Measurements from ENCODE around the gene UTP25.

UTP25 gene

DNA sequence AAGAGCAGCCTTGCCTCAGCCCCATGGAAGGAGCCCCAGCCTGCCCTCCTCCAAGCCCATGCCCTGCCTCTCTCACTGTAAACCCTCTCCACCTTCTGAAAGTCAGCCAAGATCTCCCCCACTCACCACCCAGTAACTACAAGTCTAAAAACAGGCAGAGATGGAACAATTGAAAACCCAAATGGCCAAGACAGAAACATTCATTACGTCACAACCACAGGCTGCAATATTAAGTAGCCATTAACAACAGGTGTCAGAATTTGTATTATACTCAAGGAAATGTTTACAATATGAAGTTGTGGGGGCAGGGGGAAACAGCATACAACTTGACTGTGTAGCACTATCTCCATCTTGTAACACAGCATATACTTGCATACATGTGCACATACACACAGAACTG is 24.2 kb upstream of the UTP25 start:
- Histone ChIP-seq H3K4me2 (ENCODE audit: insufficient read depth, low read length) (no peak overlapping the region), H3K27me3 (ENCODE audit: insufficient read depth, low read length, poor library complexity) (peaks cover 4% of the 10 kb centered on the region), H3K4me3 (ENCODE audit: low read depth in 1 of 2, low read length in 2 of 2) (no peak overlapping the region), H3K4me1 (ENCODE audit: insufficient read depth, low read length) (no peaks in the 10 kb centered on the region), H3K9me3 (ENCODE audit: insufficient read depth, low read length, severe bottlenecking) (no peaks in the 10 kb centered on the region), H3K9ac (ENCODE audit: low read depth, low read length) (no peak overlapping the region), H3K36me3 (ENCODE audit: insufficient read depth, low read length) (no peaks in the 10 kb centered on the region), H3K27ac (ENCODE audit: low read length) (no peak overlapping the region), H2AFZ (ENCODE audit: low read depth, low read length) (no peak overlapping the region), H4K20me1 (ENCODE audit: insufficient read depth, low read length) (no peaks in the 10 kb centered on the region), H3K79me2 (ENCODE audit: insufficient read depth, low read length) (no peaks in the 10 kb centered on the region)
- ATAC-seq (ENCODE audit: insufficient read depth, low read depth) (no peak), DNase-seq (no peak)
- TF ChIP-seq EZH2 (IDR thresholded peaks at IDR 0.05; ENCODE audit: borderline replicate concordance, low read depth, low read length, severe bottlenecking), result no peak
- TF ChIP-seq, protein P1, sequence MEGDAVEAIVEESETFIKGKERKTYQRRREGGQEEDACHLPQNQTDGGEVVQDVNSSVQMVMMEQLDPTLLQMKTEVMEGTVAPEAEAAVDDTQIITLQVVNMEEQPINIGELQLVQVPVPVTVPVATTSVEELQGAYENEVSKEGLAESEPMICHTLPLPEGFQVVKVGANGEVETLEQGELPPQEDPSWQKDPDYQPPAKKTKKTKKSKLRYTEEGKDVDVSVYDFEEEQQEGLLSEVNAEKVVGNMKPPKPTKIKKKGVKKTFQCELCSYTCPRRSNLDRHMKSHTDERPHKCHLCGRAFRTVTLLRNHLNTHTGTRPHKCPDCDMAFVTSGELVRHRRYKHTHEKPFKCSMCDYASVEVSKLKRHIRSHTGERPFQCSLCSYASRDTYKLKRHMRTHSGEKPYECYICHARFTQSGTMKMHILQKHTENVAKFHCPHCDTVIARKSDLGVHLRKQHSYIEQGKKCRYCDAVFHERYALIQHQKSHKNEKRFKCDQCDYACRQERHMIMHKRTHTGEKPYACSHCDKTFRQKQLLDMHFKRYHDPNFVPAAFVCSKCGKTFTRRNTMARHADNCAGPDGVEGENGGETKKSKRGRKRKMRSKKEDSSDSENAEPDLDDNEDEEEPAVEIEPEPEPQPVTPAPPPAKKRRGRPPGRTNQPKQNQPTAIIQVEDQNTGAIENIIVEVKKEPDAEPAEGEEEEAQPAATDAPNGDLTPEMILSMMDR (IDR thresholded peaks at IDR 0.05; ENCODE audit: borderline replicate concordance, extremely low read depth, low read length, poor library complexity, severe bottlenecking), result no peak

DNA sequence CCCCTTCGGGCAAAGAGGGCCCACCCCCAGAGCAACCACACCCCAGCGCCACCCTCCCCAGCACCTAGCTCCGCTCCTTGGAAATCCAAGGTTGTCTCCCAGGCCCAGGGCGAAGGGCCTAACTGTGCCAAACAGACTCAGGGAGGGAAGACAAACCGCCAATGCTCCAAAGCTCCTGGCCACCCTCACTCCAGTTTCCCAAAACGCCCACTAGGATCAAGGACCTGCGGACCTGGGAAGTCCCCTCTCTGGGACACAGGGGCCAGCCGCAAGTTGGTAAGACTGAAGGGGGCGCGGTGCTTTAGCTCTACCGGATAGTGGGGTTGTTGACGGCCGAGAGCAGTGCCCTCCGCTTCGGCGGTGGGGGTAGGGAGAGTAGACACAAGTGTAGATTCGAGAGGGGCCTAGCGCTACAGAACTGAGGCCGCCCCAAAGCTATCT is 22.4 kb upstream of the UTP25 start:
- no peak overlapping the region for H3K27ac ChIP-seq (ENCODE audit: low read length)
- DNase-seq (no peak), ATAC-seq (ENCODE audit: insufficient read depth, low read depth) (no peak)
- H4K20me1 ChIP-seq (ENCODE audit: insufficient read depth, low read length), result no peaks in the 10 kb centered on the region
- H3K79me2 ChIP-seq (ENCODE audit: insufficient read depth, low read length), result no peaks in the 10 kb centered on the region
- no peaks in the 10 kb centered on the region for H3K9me3 ChIP-seq (ENCODE audit: insufficient read depth, low read length, severe bottlenecking)
- H3K4me1 ChIP-seq (ENCODE audit: insufficient read depth, low read length), result no peaks in the 10 kb centered on the region
- H3K27me3 ChIP-seq (ENCODE audit: insufficient read depth, low read length, poor library complexity), result peaks cover 4% of the 10 kb centered on the region
- no peak overlapping the region for H2AFZ ChIP-seq (ENCODE audit: low read depth, low read length)
- TF ChIP-seq, protein P1 (IDR thresholded peaks at IDR 0.05; ENCODE audit: borderline replicate concordance, extremely low read depth, low read length, poor library complexity, severe bottlenecking), result no peak
- no peak for TF ChIP-seq EZH2 (IDR thresholded peaks at IDR 0.05; ENCODE audit: borderline replicate concordance, low read depth, low read length, severe bottlenecking)
- no peak overlapping the region for H3K4me3 ChIP-seq (ENCODE audit: low read depth in 1 of 2, low read length in 2 of 2)
- H3K9ac ChIP-seq (ENCODE audit: low read depth, low read length), result no peak overlapping the region
- H3K36me3 ChIP-seq (ENCODE audit: insufficient read depth, low read length), result no peaks in the 10 kb centered on the region
- H3K4me2 ChIP-seq (ENCODE audit: insufficient read depth, low read length), result no peak overlapping the region

DNA sequence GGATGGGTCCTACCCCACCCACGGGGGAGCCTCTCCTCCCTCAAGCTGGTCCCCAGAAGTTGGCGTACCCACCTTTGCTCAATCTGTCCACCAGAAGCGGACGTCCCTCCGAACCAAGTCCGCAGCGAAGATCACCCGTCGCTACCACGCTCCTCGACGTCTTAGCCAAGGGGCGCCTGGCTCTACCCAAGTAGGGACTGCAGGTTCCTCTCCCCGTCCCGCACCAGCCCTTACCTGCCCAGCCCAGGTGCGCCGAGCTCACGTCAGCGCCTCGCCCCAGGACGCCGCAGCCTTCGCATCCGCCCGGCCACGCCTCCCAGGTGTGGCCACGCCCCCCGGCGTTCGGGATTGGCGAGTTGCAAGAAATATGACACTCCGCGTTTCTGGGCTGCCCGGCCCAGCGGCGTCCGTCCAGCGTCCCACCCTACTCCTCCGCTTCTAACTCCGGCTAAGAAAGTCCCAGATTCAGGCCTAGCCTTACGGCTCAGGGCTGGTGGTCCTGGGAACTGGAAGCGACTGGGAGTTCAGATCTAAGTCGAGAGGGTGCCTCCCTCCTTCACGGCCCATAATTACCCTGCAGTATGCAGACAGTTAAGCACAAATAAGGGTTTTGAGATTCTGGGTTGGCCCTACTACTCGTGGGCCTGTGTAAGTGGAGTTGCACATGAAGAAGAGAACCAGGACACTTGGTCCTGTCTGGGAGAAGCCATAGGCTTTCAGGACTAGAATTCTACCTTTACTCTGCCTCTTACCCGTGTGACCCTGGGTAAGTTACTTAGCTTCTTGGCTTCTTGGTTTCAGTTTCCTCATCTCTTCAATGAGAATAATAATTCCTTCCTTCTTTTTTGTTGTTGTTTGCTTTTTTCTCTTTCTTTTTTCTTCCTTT is 21.7 kb upstream of the UTP25 start, which contains the start of gene IRF6:
IRF6 (minus strand) TSS at position 268 of the 886 bp plus-strand sequence. CDS start 4,729 bp downstream, outside the sequence.
- H3K79me2 ChIP-seq (ENCODE audit: insufficient read depth, low read length), result no peaks in the 10 kb centered on the region
- no peaks in the 10 kb centered on the region for H3K4me1 ChIP-seq (ENCODE audit: insufficient read depth, low read length)
- H3K4me3 ChIP-seq (ENCODE audit: low read depth in 1 of 2, low read length in 2 of 2), result no peak within 1 kb of the TSS
- H4K20me1 ChIP-seq (ENCODE audit: insufficient read depth, low read length), result no peaks in the 10 kb centered on the region
- TF ChIP-seq, protein P1 (IDR thresholded peaks at IDR 0.05; ENCODE audit: borderline replicate concordance, extremely low read depth, low read length, poor library complexity, severe bottlenecking), result no peak
- no peak for TF ChIP-seq EZH2 (IDR thresholded peaks at IDR 0.05; ENCODE audit: borderline replicate concordance, low read depth, low read length, severe bottlenecking)
- no peak within 1 kb of the TSS for H3K4me2 ChIP-seq (ENCODE audit: insufficient read depth, low read length)
- H3K27ac ChIP-seq (ENCODE audit: low read length), result no peak within 1 kb of the TSS
- ATAC-seq (ENCODE audit: insufficient read depth, low read depth), result no peak
- no peaks in the 10 kb centered on the region for H3K36me3 ChIP-seq (ENCODE audit: insufficient read depth, low read length)
- H3K27me3 ChIP-seq (ENCODE audit: insufficient read depth, low read length, poor library complexity), result peaks cover 4% of the 10 kb centered on the region
- H3K9ac ChIP-seq (ENCODE audit: low read depth, low read length), result no peak within 1 kb of the TSS
- H2AFZ ChIP-seq (ENCODE audit: low read depth, low read length), result no peak within 1 kb of the TSS
- no peaks in the 10 kb centered on the region for H3K9me3 ChIP-seq (ENCODE audit: insufficient read depth, low read length, severe bottlenecking)
- no peak for DNase-seq

Data from DND-41 (cell line).